Inflammatory macrophage (primary cell): ENCODE data around the gene NKAIN2.
"Not testable (repeated sequence)": the region's sequence is repeated elsewhere in the genome, so short reads cannot be mapped to it uniquely, and the experiment has no call there.

Experiments
- DNase-seq, 2 donors: peaks; one replicate each; pipeline ENCODE4 v3.0.0-alpha.2; 2020 to 2022

NKAIN2 gene

GRCh38 chr6:124719913-124720312 lies 916.2 kb downstream of the NKAIN2 start:
- DNase-seq, result no peak

GRCh38 chr6:124721331-124721730 lies 917.7 kb downstream of the NKAIN2 start:
- DNase-seq, result no peak

- DNase-seq, result no peak
Measured at GRCh38 chr6:124722141-124722878, 918.6 kb downstream of the NKAIN2 start.

GRCh38 chr6:124723671-124724070 lies 920.0 kb downstream of the NKAIN2 start:
- DNase-seq, result no peak

- not testable (repeated sequence) for DNase-seq
Measured at GRCh38 chr6:124737804-124738203, 934.1 kb downstream of the NKAIN2 start.

- DNase-seq, result no peak
Measured at GRCh38 chr6:124738482-124738881, 934.8 kb downstream of the NKAIN2 start.

GRCh38 chr6:124741341-124741740 lies 937.7 kb downstream of the NKAIN2 start:
- DNase-seq, result no peak

- DNase-seq, result no peak
Measured at GRCh38 chr6:124742971-124743370, 939.3 kb downstream of the NKAIN2 start.

GRCh38 chr6:124743420-124743819 lies 939.8 kb downstream of the NKAIN2 start:
- no peak for DNase-seq

GRCh38 chr6:124747349-124747748 lies 943.7 kb downstream of the NKAIN2 start:
- no peak for DNase-seq

- no peak for DNase-seq
Measured at GRCh38 chr6:124748778-124749177, 945.1 kb downstream of the NKAIN2 start.

GRCh38 chr6:124753001-124753400 lies 949.3 kb downstream of the NKAIN2 start:
- DNase-seq, result no peak

GRCh38 chr6:124753562-124754105 lies 950.0 kb downstream of the NKAIN2 start:
- no peak for DNase-seq

- no peak for DNase-seq
Measured at GRCh38 chr6:124755321-124755720, 951.7 kb downstream of the NKAIN2 start.

- DNase-seq, result no peak
Measured at GRCh38 chr6:124757560-124757959, 953.9 kb downstream of the NKAIN2 start.

GRCh38 chr6:124758663-124759062 lies 955.0 kb downstream of the NKAIN2 start:
- DNase-seq, result no peak

GRCh38 chr6:124765280-124765679 lies 961.6 kb downstream of the NKAIN2 start:
- no peak for DNase-seq

- no peak for DNase-seq
Measured at GRCh38 chr6:124768224-124768623, 964.6 kb downstream of the NKAIN2 start.

- no peak for DNase-seq
Measured at GRCh38 chr6:124769811-124770544, 966.3 kb downstream of the NKAIN2 start.

- no peak for DNase-seq
Measured at GRCh38 chr6:124770784-124771183, 967.1 kb downstream of the NKAIN2 start.

- DNase-seq, result no peak
Measured at GRCh38 chr6:124772733-124773319, 969.2 kb downstream of the NKAIN2 start.

GRCh38 chr6:124775121-124775520 lies 971.5 kb downstream of the NKAIN2 start:
- no peak for DNase-seq

GRCh38 chr6:124777863-124778262 lies 974.2 kb downstream of the NKAIN2 start:
- DNase-seq, result no peak

GRCh38 chr6:124780623-124781022 lies 977.0 kb downstream of the NKAIN2 start:
- no peak for DNase-seq
